SK-N-SH (cell line): Measurements from ENCODE around the gene LCMT2. TPM values are rescaled to one million over a fixed set of nuclear protein-coding genes. Genes with fewer than 3 reads are reported as not detected.

Experiments used
- CTCF ChIA-PET: fragments of 300-600, 350-600 bp; formaldehyde crosslinking; extraction: SDS; loops from one replicate; lab custom pipeline; 2021; lab: Yijun Ruan, JAX
- POLR2A ChIA-PET: fragments of 350-600 bp; sonication (Branson Sonifier 250); formaldehyde crosslinking; extraction: SDS; loops from one replicate; lab custom pipeline; 2020; ENCODE audit warnings: antibody characterized with exemption, inconsistent platforms; lab: Yijun Ruan, JAX
- DNase-seq: peaks from one replicate; pipeline ENCODE4 v3.0.0; 2012
- H2AFZ ChIP-seq: fragments of 200-600 bp; sonication (generic); 2 replicates; pipeline ENCODE4 v1.8.1; 2016; ENCODE audit warnings: antibody characterized with exemption, mild to moderate bottlenecking, low read depth
- H3F3A ChIP-seq: fragments of 200-600 bp; sonication (generic); replicated peaks from 2 replicates; pipeline ENCODE3; 2016; ENCODE audit warnings: antibody characterized with exemption, mild to moderate bottlenecking; ENCODE audit not compliant: insufficient read depth
- H3K27ac ChIP-seq, 2 experiments: fragments of 200-500 bp in 1 of 2; fragments of 200-600 bp in 1 of 2; sonication (Bioruptor generic) in 1 of 2; sonication (generic), shearing (Covaris generic) in 1 of 2; 2 replicates each; pipeline versions ENCODE4 v1.5.1 to v1.6.1; 2014 to 2016; ENCODE audit warnings: low read depth in 2 of 2, inconsistent platforms in 1 of 2, low read length in 1 of 2, mild to moderate bottlenecking in 1 of 2, mixed read lengths in 1 of 2
- H3K27me3 ChIP-seq: fragments of 200-600 bp; sonication (generic), shearing (Covaris generic); 2 replicates; pipeline ENCODE4 v1.6.1; 2016; ENCODE audit warnings: mixed run types; ENCODE audit not compliant: insufficient read depth
- H3K36me3 ChIP-seq, 2 experiments: fragments of 200-500 bp in 1 of 2; fragments of 200-600 bp in 1 of 2; sonication (Bioruptor generic) in 1 of 2; sonication (generic) in 1 of 2; replicated peaks in 1 of 2; 2 replicates each; pipeline versions ENCODE3 to v1.5.1; 2014 to 2016; ENCODE audit warnings: low read length in 1 of 2, mild to moderate bottlenecking in 1 of 2; ENCODE audit not compliant: insufficient read depth in 2 of 2, control insufficient read depth in 1 of 2
- H3K4me1 ChIP-seq, 2 experiments: fragments of 200-500 bp in 1 of 2; fragments of 200-600 bp in 1 of 2; sonication (Bioruptor generic) in 1 of 2; sonication (generic), shearing (Covaris generic) in 1 of 2; 2 replicates each; pipeline versions ENCODE4 v1.5.1 to v1.6.1; 2014 to 2016; ENCODE audit warnings: low read depth in 1 of 2, low read length in 1 of 2, mixed run types in 1 of 2; ENCODE audit not compliant: insufficient read depth in 2 of 2, control insufficient read depth in 1 of 2
- H3K4me2 ChIP-seq: fragments of 200-600 bp; sonication (generic), shearing (Covaris generic); 2 replicates; pipeline ENCODE4 v1.6.1; 2017; ENCODE audit warnings: mixed run types
- H3K4me3 ChIP-seq, 2 experiments: fragments of 200-500 bp in 1 of 2; fragments of 200-600 bp in 1 of 2; sonication (Bioruptor generic) in 1 of 2; sonication (generic), shearing (Covaris generic) in 1 of 2; 2 replicates each; pipeline versions ENCODE4 v1.5.1 to v1.8.1; 2014 to 2016; ENCODE audit warnings: low read depth in 2 of 2, inconsistent platforms in 1 of 2, low read length in 1 of 2, mild to moderate bottlenecking in 1 of 2, mixed read lengths in 1 of 2, moderate library complexity in 1 of 2
- H3K79me2 ChIP-seq: fragments of 200-600 bp; sonication (generic); 2 replicates; pipeline ENCODE4 v1.8.1; 2017; ENCODE audit warnings: mild to moderate bottlenecking; ENCODE audit not compliant: insufficient read depth
- H3K9ac ChIP-seq: fragments of 200-600 bp; sonication (generic); 2 replicates; pipeline ENCODE4 v1.6.1; 2017; ENCODE audit warnings: mixed run types
- H3K9me2 ChIP-seq: fragments of 200-600 bp; sonication (generic); 2 replicates; pipeline ENCODE4 v1.6.1; 2017; ENCODE audit warnings: mixed run types
- H3K9me3 ChIP-seq: fragments of 200-600 bp; sonication (generic); 2 replicates; pipeline ENCODE4 v1.6.1; 2017; ENCODE audit warnings: mixed run types, mild to moderate bottlenecking, moderate library complexity
- H4K20me1 ChIP-seq: fragments of 200-600 bp; sonication (generic); 2 replicates; pipeline ENCODE4 v1.6.1; 2017; ENCODE audit warnings: mild to moderate bottlenecking, mixed run types; ENCODE audit not compliant: insufficient read depth
- ELF1 ChIP-seq: IDR thresholded peaks from 2 replicates; pipeline ENCODE4 v1.4.0; 2012
- EP300 ChIP-seq, 2 experiments: IDR thresholded peaks; 2 replicates each; pipeline versions ENCODE4 v1.4.0 to v1.6.1; 2012; ENCODE audit warnings: borderline replicate concordance in 1 of 2, low read depth in 1 of 2, low read length in 1 of 2
- MEF2A ChIP-seq: IDR thresholded peaks from 2 replicates; pipeline ENCODE4 v1.4.0; 2012; ENCODE audit warnings: low read depth, borderline replicate concordance
- POLR2AphosphoS5 ChIP-seq: IDR thresholded peaks from 2 replicates; pipeline ENCODE4 v1.6.1; 2012; ENCODE audit warnings: low read depth, low read length
- RAD21 ChIP-seq: IDR thresholded peaks from 2 replicates; pipeline ENCODE4 v1.6.1; 2012; ENCODE audit warnings: mild to moderate bottlenecking, low read length
- RFX5 ChIP-seq: IDR thresholded peaks from 2 replicates; pipeline ENCODE4 v1.6.1; 2012; ENCODE audit warnings: mild to moderate bottlenecking, improper control_type of control experiment, low read length
- SMC3 ChIP-seq: IDR thresholded peaks from 2 replicates; pipeline ENCODE4 v1.6.1; 2012; ENCODE audit warnings: low read depth, low read length, improper control_type of control experiment
- YY1 ChIP-seq: IDR thresholded peaks from 2 replicates; pipeline ENCODE4 v1.4.0; 2012; ENCODE audit warnings: low read depth, mild to moderate bottlenecking
- WGBS: methylation state at CpG from one replicate; pipeline ENCODE4 v1.1.6; 2017; ENCODE audit warnings: low lambda C conversion rate; 5-methylcytosine and 5-hydroxymethylcytosine counted together
- polyA plus RNA-seq, 3 experiments: library from polyadenylated mRNA; depleted of rRNA; stranded (reverse); fragments of >200 nt; gene quantifications; 2 replicates each; pipeline ENCODE4 v1.2.3, GENCODE V29; 2012
- TF ChIP-seq, protein P1 (sequence below): fragments of 150-350 bp; IDR thresholded peaks from 2 replicates; pipeline ENCODE4 v1.6.1; 2016; ENCODE audit warnings: mild to moderate bottlenecking, low read depth, low read length
- TF ChIP-seq, protein P2 (sequence below): fragments of 200-600 bp; sonication (generic); IDR thresholded peaks from 2 replicates; pipeline ENCODE4 v1.6.1; 2017; ENCODE audit warnings: antibody characterized with exemption, mild to moderate bottlenecking, moderate library complexity

The LCMT2 gene
- polyA plus RNA-seq, 1 of the 3 experiments (the other 2 are of a cell fraction), result 7.1 TPM

DNA sequence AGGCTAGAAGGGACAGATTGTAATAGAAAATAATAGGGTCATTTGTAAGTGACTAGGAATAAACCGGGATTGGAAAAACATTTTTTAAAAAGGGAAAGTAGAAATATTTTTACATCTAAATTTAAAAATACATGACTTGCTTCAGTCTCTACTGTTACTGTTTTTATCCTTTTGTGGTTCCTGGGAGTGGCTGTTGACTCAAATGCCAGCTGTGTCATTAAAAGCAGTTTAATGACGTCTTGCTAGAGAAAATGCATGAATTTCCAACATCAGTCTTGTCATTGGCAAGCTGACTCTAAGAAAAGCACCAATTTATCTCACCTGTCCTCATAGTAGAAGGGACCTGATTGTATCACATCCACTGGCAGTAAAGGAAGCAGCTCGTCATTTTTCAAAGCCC lies 16.7 kb upstream of the LCMT2 start:
- H3K4me2 ChIP-seq, result no peak overlapping the region

DNA sequence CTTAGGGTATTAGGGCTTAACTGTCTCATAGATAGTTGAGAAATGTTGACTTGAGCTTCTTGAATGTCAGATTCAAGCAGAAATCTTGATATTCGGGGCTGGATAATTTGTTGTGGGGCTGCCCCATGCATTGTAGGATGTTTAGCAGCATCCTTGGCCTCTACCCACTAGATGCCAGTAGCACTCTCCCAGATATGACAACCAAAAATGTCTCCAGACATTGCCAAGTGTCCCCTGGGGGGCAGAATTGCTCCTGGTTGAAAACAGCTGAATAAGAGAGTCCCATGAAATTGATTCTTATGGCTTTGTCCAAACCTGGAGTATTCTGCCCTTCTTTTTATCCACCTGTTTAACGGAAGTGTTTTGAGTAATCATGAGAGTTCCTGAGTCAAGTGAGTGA lies 15.9 kb upstream of the LCMT2 start:
- ChIA-PET POLR2A (no interaction called here), CTCF (interaction anchor here (1.5 kb wide), 1 partner anchor 10 kb away, joined by 6 read pairs; no protein-coding TSS in a partner anchor)
- Histone ChIP-seq H4K20me1 (no peaks in the 10 kb centered on the region), H3K4me1 (no peaks in the 10 kb centered on the region), H3K36me3 (peaks cover 47 to 61% of the 10 kb centered on the region in 2 experiments), H3K27ac (no peak overlapping the region), H3K27me3 (no peaks in the 10 kb centered on the region), H3K9me3 (no peaks in the 10 kb centered on the region), H3K9me2 (no peaks in the 10 kb centered on the region), H3K4me2 (no peak overlapping the region), H3K9ac (no peak overlapping the region), H2AFZ (no peak overlapping the region), H3K79me2 (no peaks in the 10 kb centered on the region), H3K4me3 (no peak overlapping the region), H3F3A (no peaks in the 10 kb centered on the region)
- TF ChIP-seq, protein P1, sequence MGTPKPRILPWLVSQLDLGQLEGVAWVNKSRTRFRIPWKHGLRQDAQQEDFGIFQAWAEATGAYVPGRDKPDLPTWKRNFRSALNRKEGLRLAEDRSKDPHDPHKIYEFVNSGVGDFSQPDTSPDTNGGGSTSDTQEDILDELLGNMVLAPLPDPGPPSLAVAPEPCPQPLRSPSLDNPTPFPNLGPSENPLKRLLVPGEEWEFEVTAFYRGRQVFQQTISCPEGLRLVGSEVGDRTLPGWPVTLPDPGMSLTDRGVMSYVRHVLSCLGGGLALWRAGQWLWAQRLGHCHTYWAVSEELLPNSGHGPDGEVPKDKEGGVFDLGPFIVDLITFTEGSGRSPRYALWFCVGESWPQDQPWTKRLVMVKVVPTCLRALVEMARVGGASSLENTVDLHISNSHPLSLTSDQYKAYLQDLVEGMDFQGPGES, result no peak
- no peak for TF ChIP-seq ELF1
- WGBS, result 88% methylated on average over 2 of the region's 2 CpGs
- no peak for DNase-seq

More for the DNA sequence above, 16.7 kb upstream of the LCMT2 start:
- no peak overlapping the region for H3K9ac ChIP-seq
- no peak overlapping the region for H2AFZ ChIP-seq
- ChIA-PET CTCF (interaction anchor here (0.6 to 1.5 kb wide), 2 partner anchors 9 to 16 kb away, joined by 3 to 6 read pairs; no protein-coding TSS in a partner anchor), POLR2A (no interaction called here)
- no peaks in the 10 kb centered on the region for H3F3A ChIP-seq
- no peaks in the 10 kb centered on the region for H3K4me1 ChIP-seq
- H3K27me3 ChIP-seq, result no peaks in the 10 kb centered on the region
- H3K36me3 ChIP-seq, result peaks cover 42 to 67% of the 10 kb centered on the region in 2 experiments
- WGBS, result 93% methylated on average over 2 of the region's 3 CpGs
- no peak for TF ChIP-seq MEF2A
- no peak for TF ChIP-seq RFX5
- TF ChIP-seq, protein P2, sequence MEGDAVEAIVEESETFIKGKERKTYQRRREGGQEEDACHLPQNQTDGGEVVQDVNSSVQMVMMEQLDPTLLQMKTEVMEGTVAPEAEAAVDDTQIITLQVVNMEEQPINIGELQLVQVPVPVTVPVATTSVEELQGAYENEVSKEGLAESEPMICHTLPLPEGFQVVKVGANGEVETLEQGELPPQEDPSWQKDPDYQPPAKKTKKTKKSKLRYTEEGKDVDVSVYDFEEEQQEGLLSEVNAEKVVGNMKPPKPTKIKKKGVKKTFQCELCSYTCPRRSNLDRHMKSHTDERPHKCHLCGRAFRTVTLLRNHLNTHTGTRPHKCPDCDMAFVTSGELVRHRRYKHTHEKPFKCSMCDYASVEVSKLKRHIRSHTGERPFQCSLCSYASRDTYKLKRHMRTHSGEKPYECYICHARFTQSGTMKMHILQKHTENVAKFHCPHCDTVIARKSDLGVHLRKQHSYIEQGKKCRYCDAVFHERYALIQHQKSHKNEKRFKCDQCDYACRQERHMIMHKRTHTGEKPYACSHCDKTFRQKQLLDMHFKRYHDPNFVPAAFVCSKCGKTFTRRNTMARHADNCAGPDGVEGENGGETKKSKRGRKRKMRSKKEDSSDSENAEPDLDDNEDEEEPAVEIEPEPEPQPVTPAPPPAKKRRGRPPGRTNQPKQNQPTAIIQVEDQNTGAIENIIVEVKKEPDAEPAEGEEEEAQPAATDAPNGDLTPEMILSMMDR, result no peak
- TF ChIP-seq RAD21, result no peak
- no peak for TF ChIP-seq EP300 (IDR thresholded peaks at IDR 0.05; ENCODE audit: borderline replicate concordance in 1 of 2, low read depth in 1 of 2, low read length in 1 of 2)
- no peak for TF ChIP-seq YY1
- no peak for TF ChIP-seq POLR2AphosphoS5
- no peak for TF ChIP-seq SMC3
- no peak for DNase-seq
- no peaks in the 10 kb centered on the region for H3K79me2 ChIP-seq
- no peaks in the 10 kb centered on the region for H4K20me1 ChIP-seq
- no peak overlapping the region for H3K4me3 ChIP-seq
- no peaks in the 10 kb centered on the region for H3K9me2 ChIP-seq
- no peak overlapping the region for H3K27ac ChIP-seq
- H3K9me3 ChIP-seq, result no peaks in the 10 kb centered on the region
